Choroid plexus epithelial cell (primary cell): Measurements from ENCODE around the gene IL22RA2.

ENCODE experiments used
- DNase-seq: peaks from one replicate; pipeline ENCODE4 v3.0.0-alpha.2; 2010; ENCODE audit warnings: low read depth
- H3K4me3 ChIP-seq: 2 replicates; pipeline ENCODE4 v1.5.1; 2011; ENCODE audit warnings: low read depth, mild to moderate bottlenecking, control low read depth, low read length, moderate library complexity
- CTCF ChIP-seq: conservative IDR thresholded peaks from 2 replicates; pipeline ENCODE4 v1.5.1; 2011; ENCODE audit warnings: low read depth, mild to moderate bottlenecking, control low read depth, inconsistent platforms, low read length, moderate library complexity

The IL22RA2 gene

GRCh38 chr6:137197684-137198645 is 24.5 kb upstream of the IL22RA2 start:
- DNase-seq, result no peak
- no peak overlapping the region for H3K4me3 ChIP-seq
- no peak for TF ChIP-seq CTCF

GRCh38 chr6:137193256-137194070 is 20.0 kb upstream of the IL22RA2 start:
- no peak overlapping the region for H3K4me3 ChIP-seq
- DNase-seq, result no peak
- TF ChIP-seq CTCF, result no peak

GRCh38 chr6:137192821-137193220 is 19.4 kb upstream of the IL22RA2 start:
- DNase-seq, result no peak
- no peak overlapping the region for H3K4me3 ChIP-seq
- TF ChIP-seq CTCF, result no peak

GRCh38 chr6:137191670-137192069 is 18.2 kb upstream of the IL22RA2 start:
- TF ChIP-seq CTCF, result no peak
- H3K4me3 ChIP-seq, result no peak overlapping the region
- DNase-seq, result no peak

- no peak for TF ChIP-seq CTCF
- DNase-seq, result no peak
- no peak overlapping the region for H3K4me3 ChIP-seq
Observed at GRCh38 chr6:137191236-137191635, 17.8 kb upstream of the IL22RA2 start.

GRCh38 chr6:137190583-137191094 is 17.2 kb upstream of the IL22RA2 start:
- no peak for DNase-seq
- no peak overlapping the region for H3K4me3 ChIP-seq
- no peak for TF ChIP-seq CTCF
